ENCODE results near the gene CMPK1. TPM values are rescaled to one million over a fixed set of nuclear protein-coding genes. Genes with fewer than 3 reads are reported as not detected.

CMPK1 gene
- polyA plus RNA-seq, 3 donors = 83.7 to 85.5 (median 84.1) TPM

DNA sequence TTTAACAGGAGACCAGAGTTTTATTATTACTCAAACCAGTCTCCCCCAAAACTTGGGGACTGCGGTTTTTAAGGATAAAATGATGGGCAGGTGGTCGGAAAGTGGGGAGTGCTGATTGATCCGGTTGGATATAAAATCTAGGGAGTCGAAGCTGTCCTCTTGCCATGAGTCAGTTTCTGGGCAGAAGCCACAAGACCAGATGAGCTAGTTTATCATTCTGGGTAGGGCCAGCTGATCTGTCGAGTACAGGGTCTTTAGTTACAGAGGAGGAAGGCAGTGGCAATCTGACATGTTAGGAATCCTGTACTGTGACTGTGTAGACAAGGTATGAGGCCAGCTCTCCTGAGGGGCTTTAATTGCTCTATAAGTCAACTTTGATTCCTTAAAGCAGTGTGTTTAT, 59.6 kb downstream of the CMPK1 start:
- no peak for DNase-seq (ENCODE audit: low read depth in 3 of 3, low spot score in 2 of 3)

DNA sequence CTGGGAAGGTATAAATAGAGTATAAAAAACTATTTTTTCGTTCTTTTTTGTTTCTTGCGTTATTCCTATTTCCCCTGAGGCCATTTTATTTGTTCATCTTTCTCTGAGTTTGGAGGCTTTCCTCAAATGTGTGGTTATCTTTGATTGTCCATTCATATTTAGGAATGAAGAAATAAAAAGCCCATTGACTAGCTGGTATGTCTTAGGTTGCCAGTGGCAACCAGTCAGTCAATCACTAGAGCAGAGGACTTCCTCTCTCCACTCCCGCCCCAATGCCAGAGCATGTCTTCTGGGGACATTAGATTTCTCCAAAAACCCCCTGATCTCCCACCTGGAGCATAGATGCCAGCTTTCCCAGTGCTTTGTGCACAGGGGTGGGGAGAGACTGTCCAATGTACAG, 61.8 kb downstream of the CMPK1 start:
- no peak for DNase-seq (ENCODE audit: low read depth in 3 of 3, low spot score in 2 of 3)

DNA sequence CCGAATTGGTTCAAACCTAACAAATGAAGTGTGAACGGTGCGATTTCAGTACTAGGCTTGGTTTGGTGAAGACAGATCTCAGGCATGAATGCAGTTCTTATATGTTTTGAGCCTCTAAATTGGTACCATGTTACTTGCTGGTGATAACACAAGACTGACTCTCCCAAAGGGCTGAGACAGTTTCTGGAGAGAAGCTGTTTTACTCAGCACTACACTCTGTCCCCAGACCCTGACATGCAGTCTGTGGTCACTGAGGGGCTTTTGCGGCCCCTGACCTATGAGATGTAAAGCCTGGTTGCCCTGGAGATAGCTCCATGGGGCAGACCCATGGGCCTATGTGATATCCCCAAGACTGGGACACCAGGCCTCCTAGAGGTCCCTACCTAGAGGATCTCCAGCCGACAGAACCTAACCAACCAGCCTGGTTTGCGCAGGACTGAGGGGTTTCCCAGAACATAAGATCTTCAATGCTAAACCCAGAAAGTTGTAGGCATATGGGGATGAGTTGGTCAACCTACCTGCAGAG, 63.1 kb downstream of the CMPK1 start:
- DNase-seq (ENCODE audit: low read depth in 3 of 3, low spot score in 2 of 3) = no peak

- DNase-seq (ENCODE audit: low read depth in 3 of 3, low spot score in 2 of 3) = no peak
These were observed 65.7 kb downstream of the CMPK1 start for GRCh38 chr1:47399138-47399845.

GRCh38 chr1:47399846-47400155, 66.2 kb downstream of the CMPK1 start:
- DNase-seq (ENCODE audit: low read depth in 3 of 3, low spot score in 2 of 3) = no peak

DNA sequence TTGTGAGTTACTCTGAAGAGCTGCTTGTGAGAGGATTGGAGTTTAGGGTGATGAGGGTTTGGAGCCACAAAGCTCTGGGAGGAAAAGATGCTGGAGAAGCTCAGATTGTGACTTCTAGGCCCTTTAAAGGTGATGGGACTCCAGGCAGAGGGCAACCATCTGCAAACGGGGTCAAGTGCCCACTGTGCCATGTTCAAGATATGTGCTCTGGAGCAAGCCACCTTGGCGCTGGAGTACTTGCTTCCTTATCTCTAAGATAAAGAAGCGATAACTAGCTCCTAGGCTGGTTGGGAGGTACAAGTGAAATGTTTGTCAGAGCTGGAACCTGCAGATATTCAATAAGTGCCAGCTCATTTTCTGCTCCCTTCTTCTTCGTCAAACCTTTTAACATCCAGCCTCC, 68.2 kb downstream of the CMPK1 start:
- DNase-seq (ENCODE audit: low read depth in 3 of 3, low spot score in 2 of 3) = no peak

DNA sequence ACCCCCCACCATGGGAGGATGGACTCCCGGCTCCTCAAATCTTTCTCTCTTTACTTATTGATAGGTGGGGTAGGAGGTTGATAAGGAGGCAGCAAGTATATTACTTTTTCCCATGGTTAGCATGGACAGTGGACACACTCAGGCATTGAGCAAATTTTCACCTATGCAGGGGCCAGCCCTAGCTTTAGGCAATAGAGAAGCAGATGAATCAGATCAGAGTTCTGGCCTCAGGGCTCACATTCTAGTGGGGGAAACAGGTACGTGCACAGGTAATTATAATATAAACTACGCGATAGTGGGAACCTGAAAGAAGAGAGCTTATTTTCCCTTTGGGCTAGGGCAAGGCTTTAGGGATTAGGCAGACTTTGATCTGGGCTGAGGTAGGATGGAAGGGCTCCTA, 69.0 kb downstream of the CMPK1 start:
- no peak for DNase-seq (ENCODE audit: low read depth in 3 of 3, low spot score in 2 of 3)

GRCh38 chr1:47403321-47403910, 69.8 kb downstream of the CMPK1 start:
- no peak for DNase-seq (ENCODE audit: low read depth in 3 of 3, low spot score in 2 of 3)

DNA sequence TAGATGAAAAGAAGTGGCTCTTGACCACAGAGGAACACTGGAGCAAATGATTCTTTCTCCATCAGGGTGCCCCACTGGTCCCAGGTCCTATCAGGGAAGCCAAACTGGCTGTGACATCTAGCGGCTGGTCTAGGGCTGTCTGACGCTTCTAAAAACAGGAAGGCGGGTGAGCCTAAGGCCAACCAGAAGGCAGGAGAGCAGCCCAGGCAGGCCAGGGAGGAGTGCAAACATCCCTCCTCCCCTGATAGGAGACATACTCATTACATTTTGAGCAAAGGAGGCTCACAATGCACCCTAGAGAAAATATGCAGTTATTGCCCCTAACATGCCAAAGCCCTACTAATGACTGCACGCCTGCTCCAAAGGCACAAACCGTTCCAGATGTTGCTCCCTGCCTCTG, 72.1 kb downstream of the CMPK1 start:
- DNase-seq (ENCODE audit: low read depth in 3 of 3, low spot score in 2 of 3) = no peak

DNA sequence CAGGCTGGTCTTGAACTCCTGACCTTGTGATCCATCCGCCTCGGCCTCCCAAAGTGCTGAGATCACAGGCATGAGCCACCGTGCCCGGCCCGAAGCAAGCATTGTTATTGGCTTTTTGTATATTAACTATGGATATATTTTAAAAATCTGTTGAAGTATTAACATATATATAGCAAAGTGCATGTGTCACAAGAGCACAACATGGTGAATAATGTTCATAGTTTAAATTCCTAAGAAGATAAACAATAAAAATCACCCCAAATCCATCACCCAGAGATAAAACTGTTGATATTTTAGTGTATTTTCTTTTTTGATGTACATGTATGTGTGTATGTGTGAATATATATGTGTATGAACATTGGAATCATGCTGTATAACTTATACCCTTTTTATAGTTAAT, 73.4 kb downstream of the CMPK1 start:
- DNase-seq (ENCODE audit: low read depth in 3 of 3, low spot score in 2 of 3) = no peak

GRCh38 chr1:47407481-47407880, 73.9 kb downstream of the CMPK1 start:
- DNase-seq (ENCODE audit: low read depth in 3 of 3, low spot score in 2 of 3) = no peak

- no peak for DNase-seq (ENCODE audit: low read depth in 3 of 3, low spot score in 2 of 3)
These were observed 75.9 kb downstream of the CMPK1 start for GRCh38 chr1:47409311-47410067.

- DNase-seq (ENCODE audit: low read depth in 3 of 3, low spot score in 2 of 3) = no peak
These were observed 76.5 kb downstream of the CMPK1 start for GRCh38 chr1:47410068-47410455.

DNA sequence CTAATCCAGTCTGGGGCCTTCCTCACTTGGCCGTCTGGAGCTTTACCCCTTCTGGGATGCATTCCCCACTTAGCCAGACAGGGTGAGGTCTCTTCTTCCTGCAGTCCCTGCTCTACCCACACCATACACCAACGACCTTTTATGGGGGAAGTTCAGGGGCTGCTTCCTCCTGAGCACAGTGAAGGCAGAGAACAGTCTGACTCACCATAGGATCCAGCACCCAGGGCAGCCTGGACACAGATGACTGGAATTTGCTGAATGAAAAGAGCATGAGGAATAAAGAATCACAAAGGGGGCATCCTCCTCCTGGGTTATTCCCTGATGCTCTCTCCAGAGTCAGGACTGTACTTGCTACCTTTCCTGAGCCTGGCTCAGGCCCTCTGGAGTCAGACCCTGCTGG, 77.8 kb downstream of the CMPK1 start:
- no peak for DNase-seq (ENCODE audit: low read depth in 3 of 3, low spot score in 2 of 3)

DNA sequence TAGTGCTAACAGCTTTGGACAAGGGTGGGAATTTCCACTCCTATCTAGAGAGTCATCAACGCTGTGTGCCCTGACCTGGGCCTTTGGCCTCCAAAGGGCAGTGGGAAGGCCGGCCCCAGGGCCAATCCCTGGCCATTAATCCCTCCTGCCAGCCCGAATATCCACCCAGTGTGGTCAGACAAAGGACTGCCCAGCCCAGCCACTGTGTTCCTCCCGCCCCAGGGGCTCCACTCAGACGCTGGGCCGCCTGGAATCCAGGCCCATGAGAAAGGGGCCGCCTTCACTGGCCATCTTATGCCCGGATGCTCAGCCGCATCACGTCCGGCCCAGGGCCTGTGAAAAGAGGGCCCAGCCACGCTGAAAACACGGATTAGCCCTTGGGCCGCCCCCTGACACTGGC, 78.8 kb downstream of the CMPK1 start:
- DNase-seq (ENCODE audit: low read depth in 3 of 3, low spot score in 2 of 3) = no peak

DNA sequence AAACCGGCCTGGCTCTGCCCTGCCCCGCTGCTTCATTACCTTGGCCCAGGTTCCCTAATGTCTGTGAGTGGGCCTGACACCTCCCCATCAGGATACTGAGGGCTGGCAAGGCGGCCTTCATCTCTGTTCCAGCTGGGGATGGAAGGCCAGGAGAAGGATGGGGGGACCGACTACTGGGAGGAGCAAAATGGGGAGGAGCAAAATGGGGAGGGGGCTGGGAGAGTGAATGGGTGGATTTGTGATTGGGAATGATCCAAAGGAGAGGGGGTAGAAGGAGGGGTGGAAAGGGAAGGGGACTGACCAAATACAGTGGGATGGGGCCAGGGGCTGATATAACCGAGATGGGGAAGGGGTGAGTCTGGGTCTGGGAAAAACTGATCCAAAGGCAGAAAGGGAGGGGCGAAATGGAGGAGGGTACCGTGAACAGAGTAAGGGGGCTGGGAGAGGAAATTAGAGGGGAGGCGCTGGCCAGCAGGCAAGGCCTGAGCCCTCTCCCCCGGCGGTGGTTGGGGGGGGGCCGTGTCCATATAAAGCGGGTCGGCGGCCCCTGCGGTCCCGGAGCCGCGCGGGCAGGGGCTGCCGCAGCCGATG, 82.2 kb downstream of the CMPK1 start, which contains the start of gene FOXE3:
Gene FOXE3, plus strand, starts transcription at position 558 of the 591 bp plus-strand sequence. Its CDS starts 31 bp downstream, at position 589.
- DNase-seq (ENCODE audit: low read depth in 3 of 3, low spot score in 2 of 3) = no peak

GRCh38 chr1:47416319-47417169, 83.0 kb downstream of the CMPK1 start:
- no peak for DNase-seq (ENCODE audit: low read depth in 3 of 3, low spot score in 2 of 3)

DNA sequence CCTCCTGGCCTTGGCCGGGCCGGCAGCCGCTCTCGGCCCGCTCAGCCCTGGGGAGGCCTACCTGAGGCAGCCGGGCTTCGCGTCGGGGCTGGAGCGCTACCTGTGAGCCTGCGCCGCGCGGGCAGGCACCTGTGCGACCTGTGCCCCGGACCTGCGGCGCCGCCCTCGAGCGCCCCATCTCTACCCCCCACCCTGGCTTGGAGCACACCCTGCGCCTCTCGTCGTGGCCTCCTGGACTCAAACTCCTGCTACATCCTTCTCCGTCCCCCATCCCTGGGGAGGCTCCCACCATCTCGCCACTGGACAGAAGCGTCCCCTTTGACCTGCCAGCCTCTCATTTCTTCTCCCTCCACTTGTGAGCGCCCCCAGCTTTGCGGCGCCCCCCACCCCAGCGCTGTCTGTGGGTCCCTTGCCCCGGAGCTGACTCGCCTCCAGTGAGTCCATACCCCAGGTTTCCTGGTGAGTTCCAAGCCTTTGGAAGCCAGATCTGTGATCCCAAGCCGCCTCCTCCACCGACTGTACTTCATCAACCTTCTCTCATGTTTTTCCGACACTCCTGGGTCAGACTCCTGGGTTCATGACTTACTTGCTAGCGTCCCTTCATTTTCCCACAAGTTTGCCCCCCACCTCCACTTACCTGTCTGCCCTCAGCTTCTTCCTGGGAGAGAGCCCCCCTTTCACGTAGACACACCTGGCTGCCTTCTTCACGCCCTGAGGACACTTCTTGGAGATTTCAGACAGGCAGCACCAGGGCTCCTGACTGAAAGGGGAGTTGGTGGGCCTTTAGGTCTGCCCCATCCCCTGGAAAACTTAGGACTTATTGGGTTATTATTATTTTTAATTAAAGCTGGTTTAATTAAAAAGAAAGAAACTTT, 83.8 kb downstream of the CMPK1 start:
- no peak for DNase-seq (ENCODE audit: low read depth in 3 of 3, low spot score in 2 of 3)

DNA sequence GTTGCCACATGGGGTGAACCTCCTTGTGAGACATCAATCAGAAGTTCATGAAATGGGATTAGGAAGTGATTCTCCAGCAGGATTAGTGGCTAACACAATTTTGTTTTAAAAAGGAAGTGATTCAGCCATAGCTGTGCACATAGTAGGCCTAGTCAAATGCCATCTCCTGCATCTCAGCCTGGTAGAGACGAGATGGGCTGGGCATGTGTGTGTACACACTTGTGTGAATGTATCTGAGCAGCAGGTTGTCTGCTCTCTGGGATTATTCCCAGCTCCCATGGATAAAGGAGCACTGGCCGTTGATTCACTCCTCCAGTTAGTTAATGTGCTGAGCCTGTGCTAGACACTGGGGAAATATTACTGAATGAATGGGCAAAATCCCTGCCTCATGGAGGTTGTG, 84.5 kb downstream of the CMPK1 start:
- no peak for DNase-seq (ENCODE audit: low read depth in 3 of 3, low spot score in 2 of 3)
